HUES6 (cell line): Measurements from ENCODE around the gene RAB20.
A peak's percentile ranks its signal among the peaks of the same experiment; 100 is the strongest.
"Not testable (repeated sequence)": the region's sequence is repeated elsewhere in the genome, so short reads cannot be mapped to it uniquely, and the experiment has no call there.

Experiments used
- H3K27ac ChIP-seq: 2 replicates; pipeline ENCODE4 v1.7.0; 2013; ENCODE audit warnings: low read depth, mild to moderate bottlenecking, low read length, inconsistent platforms
- H3K27me3 ChIP-seq: 2 replicates; pipeline ENCODE4 v1.6.1; 2013; ENCODE audit warnings: low read length; ENCODE audit not compliant: control insufficient read depth, insufficient read depth
- H3K36me3 ChIP-seq: 2 replicates; pipeline ENCODE4 v1.6.1; 2013; ENCODE audit warnings: low read length; ENCODE audit not compliant: control insufficient read depth, insufficient read depth
- H3K4me1 ChIP-seq: 2 replicates; pipeline ENCODE4 v1.6.1; 2013; ENCODE audit warnings: low read length; ENCODE audit not compliant: control insufficient read depth, insufficient read depth
- H3K4me3 ChIP-seq: 2 replicates; pipeline ENCODE4 v1.5.1; 2013; ENCODE audit warnings: low read depth, low read length
- H3K9ac ChIP-seq: one replicate; pipeline ENCODE4 v1.6.1; 2013; ENCODE audit warnings: mild to moderate bottlenecking, low read length
- H3K9me3 ChIP-seq: 2 replicates; pipeline ENCODE4 v1.6.1; 2013; ENCODE audit warnings: low read depth, low read length; ENCODE audit not compliant: control insufficient read depth, insufficient read depth

RAB20 gene

DNA sequence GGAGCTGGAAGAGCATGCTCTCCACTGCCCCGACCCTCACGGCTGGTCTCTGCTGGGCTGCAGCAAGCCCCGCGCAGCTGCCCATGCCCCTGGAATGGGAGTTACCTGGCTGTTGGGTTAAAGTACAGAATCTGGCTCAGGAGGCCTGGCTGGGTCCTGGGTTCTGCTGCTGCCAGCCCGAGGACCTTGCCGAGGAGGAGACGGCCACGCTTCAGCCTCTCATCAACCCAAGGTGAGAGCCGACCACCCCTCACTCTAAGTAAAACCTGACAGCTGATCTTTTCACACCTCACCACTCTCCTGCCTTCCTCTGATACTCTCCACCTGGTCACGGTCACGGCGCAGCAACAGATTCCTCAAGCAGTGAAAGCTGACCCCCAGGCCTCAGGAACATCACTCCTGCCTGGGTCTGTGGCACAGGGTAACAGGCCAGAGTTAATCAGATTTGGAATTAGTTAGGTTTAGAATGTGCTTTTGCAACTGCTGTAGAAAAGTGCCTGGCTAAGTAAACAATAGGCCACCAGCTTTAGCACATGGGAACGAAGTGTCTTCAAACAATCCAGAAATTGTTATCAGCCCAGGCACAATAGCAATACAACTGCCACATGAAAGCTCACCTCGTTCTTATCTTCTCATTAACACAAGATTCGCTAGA lies 20.5 kb downstream of the RAB20 start:
- H3K4me1 ChIP-seq, result peaks cover 24% of the 10 kb centered on the region; the same call in 1 of the 2 replicates
- H3K27me3 ChIP-seq, result no peaks in the 10 kb centered on the region
- H3K4me3 ChIP-seq, result no peak overlapping the region
- H3K9me3 ChIP-seq, result peaks cover 6% of the 10 kb centered on the region; the same call in 1 of the 2 replicates
- no peak overlapping the region for H3K9ac ChIP-seq
- peaks cover 6% of the 10 kb centered on the region; the same call in 1 of the 2 replicates for H3K36me3 ChIP-seq
- no peak overlapping the region for H3K27ac ChIP-seq

DNA sequence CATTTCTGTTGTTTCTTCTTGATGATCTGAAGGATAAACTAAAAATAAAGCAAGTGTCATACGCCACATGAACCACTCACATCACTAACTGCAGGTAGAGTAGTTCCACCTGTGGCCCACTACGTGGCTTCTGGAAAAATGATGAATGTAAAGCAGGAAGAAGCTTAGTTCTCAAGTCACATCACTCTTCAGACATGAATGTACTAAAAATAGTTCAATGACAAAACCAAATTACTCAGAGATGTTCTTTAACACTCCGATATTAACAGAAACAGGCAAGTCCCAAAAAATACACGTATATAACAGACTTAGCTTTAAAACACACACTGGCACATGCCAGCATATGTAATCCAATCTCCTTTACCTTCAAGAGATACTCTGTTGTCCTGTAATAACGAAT lies 21.6 kb downstream of the RAB20 start:
- no peak overlapping the region for H3K27ac ChIP-seq
- no peak overlapping the region for H3K9ac ChIP-seq
- no peak overlapping the region for H3K4me3 ChIP-seq
- H3K9me3 ChIP-seq, result peaks cover 5% of the 10 kb centered on the region; the same call in 1 of the 2 replicates
- peaks cover 12% of the 10 kb centered on the region; the same call in 1 of the 2 replicates for H3K36me3 ChIP-seq
- H3K4me1 ChIP-seq, result peaks cover 24% of the 10 kb centered on the region; the same call in 1 of the 2 replicates
- H3K27me3 ChIP-seq, result no peaks in the 10 kb centered on the region

DNA sequence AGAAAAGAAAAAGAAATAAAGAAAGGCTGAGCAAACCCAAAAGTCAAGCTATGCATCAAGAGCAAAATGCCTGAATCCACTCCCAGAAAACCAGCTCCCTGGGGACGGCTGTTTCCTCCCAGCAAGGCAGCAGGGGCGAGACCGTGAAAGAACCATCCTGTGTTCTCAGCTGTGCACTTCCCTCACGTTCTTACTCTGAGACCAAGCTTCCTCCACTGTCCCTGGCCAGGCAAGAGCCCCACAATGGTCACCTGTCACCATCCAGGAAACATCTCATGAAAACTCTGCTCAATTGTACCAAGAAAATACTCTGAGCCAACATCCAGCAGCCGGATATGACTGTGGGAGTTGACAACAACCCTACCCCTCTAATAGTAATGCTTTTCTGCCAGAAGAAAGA lies 22.9 kb downstream of the RAB20 start:
- peaks cover 30% of the 10 kb centered on the region; the same call in 1 of the 2 replicates for H3K4me1 ChIP-seq
- H3K9me3 ChIP-seq, result no peaks in the 10 kb centered on the region
- peaks cover 9% of the 10 kb centered on the region; the same call in 1 of the 2 replicates for H3K36me3 ChIP-seq
- H3K4me3 ChIP-seq, result no peak overlapping the region
- no peak overlapping the region for H3K27ac ChIP-seq
- no peaks in the 10 kb centered on the region for H3K27me3 ChIP-seq
- no peak overlapping the region for H3K9ac ChIP-seq

- H3K27me3 ChIP-seq, result no peaks in the 10 kb centered on the region
- H3K27ac ChIP-seq, result no peak overlapping the region
- peaks cover 9% of the 10 kb centered on the region; the same call in 1 of the 2 replicates for H3K36me3 ChIP-seq
- no peak overlapping the region for H3K9ac ChIP-seq
- H3K4me3 ChIP-seq, result no peak overlapping the region
- no peaks in the 10 kb centered on the region for H3K9me3 ChIP-seq
- H3K4me1 ChIP-seq, result peaks cover 34% of the 10 kb centered on the region
Measured at GRCh38 chr13:110536006-110536693, 25.4 kb downstream of the RAB20 start.

DNA sequence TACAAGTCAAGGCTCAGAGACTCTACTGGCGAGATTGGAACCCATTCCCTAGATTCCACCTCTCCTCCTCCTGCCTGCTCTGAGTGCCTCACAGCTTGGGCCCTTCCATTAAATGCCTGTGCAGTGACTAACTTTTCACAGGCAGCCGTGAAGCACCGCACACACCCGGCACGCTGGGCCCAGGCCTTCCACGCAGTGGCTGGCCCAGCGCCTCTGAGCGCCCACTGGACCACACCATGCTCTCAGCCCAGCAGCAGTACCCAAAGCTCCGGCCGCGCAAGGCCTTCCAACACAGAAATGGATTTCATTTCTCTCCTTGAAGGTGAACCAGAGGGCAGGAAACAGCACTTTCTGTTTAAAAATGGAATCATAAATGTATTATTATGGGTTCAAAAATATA lies 26.0 kb downstream of the RAB20 start:
- Histone ChIP-seq H3K27me3 (no peaks in the 10 kb centered on the region), H3K9ac (no peak overlapping the region), H3K27ac (no peak overlapping the region), H3K4me3 (no peak overlapping the region), H3K9me3 (no peaks in the 10 kb centered on the region), H3K36me3 (peaks cover 9% of the 10 kb centered on the region; the same call in 1 of the 2 replicates), H3K4me1 (peaks cover 34% of the 10 kb centered on the region)

GRCh38 chr13:110533771-110534670 lies 27.5 kb downstream of the RAB20 start:
- no peaks in the 10 kb centered on the region for H3K9me3 ChIP-seq
- H3K36me3 ChIP-seq, result peaks cover 9% of the 10 kb centered on the region; the same call in 1 of the 2 replicates
- no peaks in the 10 kb centered on the region for H3K27me3 ChIP-seq
- H3K27ac ChIP-seq, result 0 out of 2 replicates have a peak overlapping the region, but pooled peaks have one; percentile 10
- no peak overlapping the region for H3K9ac ChIP-seq
- H3K4me1 ChIP-seq, result peaks cover 41% of the 10 kb centered on the region
- no peak overlapping the region for H3K4me3 ChIP-seq

DNA sequence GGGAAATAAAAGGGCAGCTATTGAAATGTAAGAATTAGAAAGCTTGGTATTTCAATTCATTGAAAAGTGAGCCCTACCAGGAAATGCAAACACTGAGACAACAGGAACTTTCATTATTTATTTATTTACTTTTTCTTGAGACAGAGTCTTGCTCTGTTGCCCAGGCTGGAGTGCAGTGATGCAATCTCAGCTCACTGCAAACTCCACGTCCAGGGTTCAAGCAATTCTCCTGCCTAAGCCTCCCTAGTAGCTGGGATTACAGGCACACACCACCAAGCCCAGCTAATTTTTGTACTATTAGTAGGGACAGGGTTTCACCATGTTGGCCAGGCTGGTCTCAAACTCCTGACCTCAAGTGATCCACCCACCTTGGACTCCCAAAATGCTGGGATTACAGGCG lies 29.3 kb downstream of the RAB20 start:
- H3K27ac ChIP-seq, H3K36me3 ChIP-seq, H3K4me3 ChIP-seq, H3K9ac ChIP-seq, H3K27me3 ChIP-seq, H3K9me3 ChIP-seq: not testable (repeated sequence)
- H3K4me1 ChIP-seq, result peaks cover 39% of the 10 kb centered on the region

DNA sequence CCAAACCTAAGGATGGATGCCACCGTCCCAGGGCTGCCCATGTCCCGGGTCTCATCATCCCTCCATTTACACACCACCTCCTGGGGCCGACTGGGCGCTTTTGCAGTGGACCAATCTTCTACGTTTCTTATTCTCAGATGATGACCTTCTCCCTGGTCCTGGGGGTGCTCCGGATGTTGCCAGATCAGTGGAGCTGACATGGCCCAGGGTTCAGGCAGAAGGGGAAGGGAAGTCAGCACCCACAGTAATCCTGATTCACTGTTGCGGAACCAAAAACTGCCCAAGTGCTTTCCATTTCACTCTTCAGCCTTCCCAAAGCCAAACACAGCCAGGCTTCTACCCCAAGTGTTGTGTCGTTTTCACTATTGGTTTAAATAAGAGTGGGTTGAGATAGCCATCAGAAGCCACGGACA lies 29.8 kb downstream of the RAB20 start:
- Histone ChIP-seq H3K4me3 (no peak overlapping the region), H3K4me1 (peaks cover 43% of the 10 kb centered on the region), H3K27ac (no peak overlapping the region), H3K9ac (no peak overlapping the region), H3K9me3 (no peaks in the 10 kb centered on the region), H3K27me3 (no peaks in the 10 kb centered on the region), H3K36me3 (peaks cover 9% of the 10 kb centered on the region; the same call in 1 of the 2 replicates)

GRCh38 chr13:110531100-110531499 lies 30.4 kb downstream of the RAB20 start:
- Histone ChIP-seq H3K9ac (no peak overlapping the region), H3K27me3 (no peaks in the 10 kb centered on the region), H3K9me3 (no peaks in the 10 kb centered on the region), H3K4me1 (peaks cover 41% of the 10 kb centered on the region), H3K36me3 (peaks cover 6% of the 10 kb centered on the region; the same call in 1 of the 2 replicates), H3K4me3 (no peak overlapping the region), H3K27ac (no peak overlapping the region)

DNA sequence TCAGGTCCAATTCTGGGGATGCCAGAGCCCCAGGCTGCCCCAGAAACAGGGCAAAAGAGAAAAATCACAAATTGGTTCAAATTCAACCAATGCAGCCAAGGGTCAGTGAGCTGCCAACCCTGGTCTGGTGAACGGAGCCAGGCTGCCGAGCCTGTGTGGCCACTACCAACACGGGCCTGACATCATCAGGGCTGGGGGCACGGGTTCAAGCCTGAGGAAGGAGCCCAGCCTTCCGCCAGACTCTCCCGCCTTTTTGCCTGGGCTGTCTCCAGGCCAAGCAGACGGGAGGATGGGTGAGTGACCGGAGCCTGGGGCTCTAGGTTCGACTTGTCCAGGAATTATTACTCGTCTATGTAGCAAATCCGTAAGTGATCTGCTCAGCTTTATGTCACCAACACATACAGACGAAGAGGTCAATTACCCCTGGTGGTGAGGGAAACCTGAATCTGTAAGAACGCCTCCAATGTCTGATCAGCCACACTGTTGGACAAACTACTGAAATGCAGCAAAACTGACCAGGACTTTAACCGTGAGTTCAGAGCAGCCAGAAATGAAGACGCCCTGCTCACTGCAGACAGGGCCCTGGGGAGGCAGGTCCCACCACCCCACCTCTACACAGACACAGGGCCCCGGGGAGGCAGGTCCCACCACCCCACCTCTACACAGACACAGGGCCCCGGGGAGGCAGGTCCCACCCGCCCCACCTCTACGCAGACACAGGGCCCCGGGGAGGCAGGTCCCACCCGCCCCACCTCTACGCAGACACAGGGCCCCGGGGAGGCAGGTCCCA lies 31.8 kb downstream of the RAB20 start:
- Histone ChIP-seq H3K4me3 (no peak overlapping the region), H3K27ac (no peak overlapping the region), H3K27me3 (no peaks in the 10 kb centered on the region), H3K9me3 (no peaks in the 10 kb centered on the region), H3K36me3 (no peaks in the 10 kb centered on the region), H3K4me1 (peaks cover 44% of the 10 kb centered on the region), H3K9ac (no peak overlapping the region)
